NAMALWA (cell line): Measurements from ENCODE around the gene ZNF10.

Experiments used
- DNase-seq: peaks from one replicate; pipeline ENCODE4 v3.0.0-alpha.2; 2015; ENCODE audit warnings: low spot score

ZNF10 gene

GRCh38 chr12:133130038-133130807 is at the start of gene ZNF10, which contains the start of gene ZNF891:
Gene ZNF10 (plus strand): TSS chr12:133130627. CDS start chr12:133144493, 13,866 bp downstream.
Gene ZNF891 (minus strand): TSS chr12:133130274. CDS start chr12:133121918, 8,356 bp downstream.
- DNase-seq = peak; percentile 96

GRCh38 chr12:133081159-133081780 is 49.2 kb upstream of the ZNF10 start:
- DNase-seq = no peak

GRCh38 chr12:133083345-133083744 is 47.1 kb upstream of the ZNF10 start:
- no peak for DNase-seq

- no peak for DNase-seq
Observed at GRCh38 chr12:133105620-133106019, 24.8 kb upstream of the ZNF10 start.

GRCh38 chr12:133106253-133106652 is 24.2 kb upstream of the ZNF10 start:
- DNase-seq = no peak

GRCh38 chr12:133107121-133107520 is 23.3 kb upstream of the ZNF10 start:
- DNase-seq = no peak

- no peak for DNase-seq
Observed at GRCh38 chr12:133108150-133108549, 22.3 kb upstream of the ZNF10 start.

GRCh38 chr12:133120385-133121191 is 9.8 kb upstream of the ZNF10 start:
- peak; percentile 14 for DNase-seq

GRCh38 chr12:133124674-133125073 is 5.8 kb upstream of the ZNF10 start:
- DNase-seq = no peak

GRCh38 chr12:133129368-133130037 is 924 bp upstream of the ZNF10 start:
- no peak for DNase-seq

GRCh38 chr12:133130808-133131128 is 341 bp downstream of the ZNF10 start:
- DNase-seq = no peak

GRCh38 chr12:133135747-133136146 is 5.3 kb downstream of the ZNF10 start:
- DNase-seq = no peak

GRCh38 chr12:133145981-133146380 is 15.6 kb downstream of the ZNF10 start:
- no peak for DNase-seq

GRCh38 chr12:133156125-133156690 is 25.8 kb downstream of the ZNF10 start:
- no peak for DNase-seq

GRCh38 chr12:133165776-133166175 is 35.3 kb downstream of the ZNF10 start:
- DNase-seq = no peak

GRCh38 chr12:133172491-133172890 is 42.1 kb downstream of the ZNF10 start:
- DNase-seq = no peak

GRCh38 chr12:133174901-133175300 is 44.5 kb downstream of the ZNF10 start:
- DNase-seq = no peak

GRCh38 chr12:133180669-133181068 is 50.2 kb downstream of the ZNF10 start:
- no peak for DNase-seq

- peak; percentile 97 for DNase-seq
Observed at GRCh38 chr12:133181238-133181959, 51.0 kb downstream of the ZNF10 start, which contains the start of gene ZNF268. Gene ZNF268 (plus strand): TSS chr12:133181495. CDS start chr12:133181998, 503 bp downstream.

- DNase-seq = no peak
Observed at GRCh38 chr12:133190176-133190575, 59.7 kb downstream of the ZNF10 start.

GRCh38 chr12:133192847-133193246 is 62.4 kb downstream of the ZNF10 start:
- no peak for DNase-seq
